Tibial nerve (tissue), 4 donors: Measurements from ENCODE around the gene ALK.

ENCODE experiments used
- CTCF ChIP-seq, 5 experiments: fragments of 200-600 bp in 3 of 5; fragments of 450-650 bp in 2 of 5; sonication (generic) in 3 of 5; IDR thresholded peaks; one replicate each; pipeline ENCODE4 v1.5.1; 2016 to 2019; ENCODE audit warnings: antibody characterized with exemption in 5 of 5, mild to moderate bottlenecking in 3 of 5, moderate library complexity in 2 of 5
- EP300 ChIP-seq, 2 donors: sonication (generic); formaldehyde crosslinking; IDR thresholded peaks; one replicate each; pipeline ENCODE4 v1.6.1; 2017; ENCODE audit warnings: antibody characterized with exemption in 2 of 2, mild to moderate bottlenecking in 1 of 2
- POLR2A ChIP-seq, 2 donors: fragments of 450-650 bp; IDR thresholded peaks; one replicate each; pipeline ENCODE4 v1.6.1; 2017; ENCODE audit warnings: antibody characterized with exemption in 2 of 2, mild to moderate bottlenecking in 2 of 2, moderate library complexity in 2 of 2

GRCh38 chr2:29643196-29643595 lies 278.2 kb downstream of the ALK start:
- TF ChIP-seq POLR2A (IDR thresholded peaks at IDR 0.05): no peak
- TF ChIP-seq CTCF (IDR thresholded peaks at IDR 0.05): no peak
- TF ChIP-seq EP300 (IDR thresholded peaks at IDR 0.05): no peak
